NCI-H128 (cell line): ENCODE measurements around the gene SYNJ2.

ENCODE experiments used
- DNase-seq: peaks from one replicate; lab custom pipeline; 2025; ENCODE audit not compliant: unreplicated experiment; lab: John Stamatoyannopoulos, UW

SYNJ2 gene

DNA sequence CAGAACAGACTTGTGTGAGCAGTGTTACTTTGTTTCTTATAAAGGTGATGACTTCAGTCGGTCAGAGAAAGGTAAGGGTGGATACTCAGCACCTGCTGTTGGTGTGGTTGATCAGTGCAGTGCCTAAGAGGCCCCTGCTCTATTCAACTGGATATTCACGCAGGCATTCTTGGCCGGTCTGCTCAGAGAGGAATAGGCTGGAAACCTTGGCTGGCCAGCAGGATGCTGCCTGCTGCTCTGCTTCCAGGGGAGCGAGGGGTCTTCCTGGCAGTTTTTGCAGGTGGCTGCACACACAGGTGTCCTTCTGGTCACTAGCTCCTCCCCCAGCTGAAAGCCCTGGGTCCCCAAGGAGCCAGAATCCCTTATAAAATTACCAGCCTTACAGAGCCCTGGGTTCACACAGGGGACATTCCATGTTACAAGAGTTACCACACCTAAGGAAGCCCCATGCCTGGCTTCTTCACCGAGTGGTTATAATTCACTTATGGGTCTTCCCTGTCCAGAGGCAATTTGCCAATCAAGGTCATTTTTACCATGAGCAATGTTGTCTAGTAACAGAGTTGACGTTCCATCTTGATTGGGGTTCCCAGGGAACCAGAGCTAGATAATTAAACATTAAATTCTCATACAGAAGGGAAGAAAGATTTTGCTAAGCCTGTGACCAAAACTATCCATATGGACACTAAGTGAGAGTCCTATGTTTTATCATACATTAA lies 16.4 kb downstream of the SYNJ2 start:
- DNase-seq, result no peak

DNA sequence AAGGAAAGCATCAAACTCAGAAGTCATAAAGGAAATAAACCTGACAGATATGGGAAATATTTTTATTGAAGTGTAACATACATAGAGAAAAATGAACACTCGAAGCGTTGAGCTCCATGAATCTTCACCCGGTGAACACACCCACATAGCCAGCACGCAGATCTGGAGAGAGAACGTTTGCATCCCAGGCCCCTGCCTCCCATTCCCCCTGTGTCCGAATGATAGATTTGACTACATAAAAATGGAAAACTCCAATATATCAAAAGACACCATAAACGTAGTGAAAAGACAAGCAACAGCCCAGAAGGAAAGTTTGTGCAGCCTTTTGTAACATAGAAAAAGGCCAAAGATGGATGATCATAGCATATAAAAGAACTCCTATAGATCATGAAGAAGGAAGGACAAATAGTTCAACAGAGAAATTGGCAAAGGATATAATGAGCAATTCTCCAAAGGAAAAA lies 17.1 kb downstream of the SYNJ2 start:
- no peak for DNase-seq

DNA sequence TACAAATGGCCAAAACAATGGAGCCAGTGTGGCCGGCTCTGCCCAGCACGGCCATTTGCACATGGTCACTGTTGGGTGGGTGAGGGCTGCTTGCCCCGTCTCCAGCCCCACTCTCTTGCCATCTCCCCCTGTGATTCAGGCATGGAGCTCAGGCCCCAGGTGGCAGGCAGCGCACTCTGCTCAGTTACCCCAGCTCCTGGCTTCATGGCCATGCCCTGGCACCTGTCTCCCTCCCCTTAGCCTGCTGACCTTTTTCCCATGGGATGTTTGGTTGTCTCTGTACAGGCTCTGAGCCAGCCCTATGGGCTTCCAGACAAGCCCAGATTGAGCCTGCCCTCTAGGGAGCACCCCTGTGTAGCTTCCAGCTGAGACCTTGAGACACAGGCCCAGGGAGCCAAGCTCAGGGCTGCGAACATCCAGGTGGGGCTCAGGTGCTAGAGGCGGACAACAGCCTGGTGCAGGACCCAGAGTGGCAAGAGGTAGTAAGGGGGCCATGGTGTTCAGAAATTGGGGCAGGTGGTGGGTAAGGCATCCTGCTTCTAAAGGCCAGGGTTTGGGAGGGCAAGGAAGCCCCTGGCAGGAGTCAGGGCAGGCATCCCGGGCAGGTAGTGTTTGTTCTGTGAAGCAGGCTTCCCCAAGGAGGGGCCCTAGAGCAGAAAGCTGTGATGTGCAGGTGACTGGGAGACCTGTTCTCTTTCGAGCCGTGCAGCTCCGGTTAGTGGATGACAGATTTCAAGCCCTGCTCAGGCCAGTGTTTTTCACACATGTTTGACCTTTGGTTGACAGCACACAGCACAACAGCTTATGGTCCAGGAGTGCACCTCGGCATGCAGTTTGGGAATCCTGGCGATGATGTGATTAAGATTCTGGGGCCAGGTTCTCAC lies 17.7 kb downstream of the SYNJ2 start:
- DNase-seq, result no peak

DNA sequence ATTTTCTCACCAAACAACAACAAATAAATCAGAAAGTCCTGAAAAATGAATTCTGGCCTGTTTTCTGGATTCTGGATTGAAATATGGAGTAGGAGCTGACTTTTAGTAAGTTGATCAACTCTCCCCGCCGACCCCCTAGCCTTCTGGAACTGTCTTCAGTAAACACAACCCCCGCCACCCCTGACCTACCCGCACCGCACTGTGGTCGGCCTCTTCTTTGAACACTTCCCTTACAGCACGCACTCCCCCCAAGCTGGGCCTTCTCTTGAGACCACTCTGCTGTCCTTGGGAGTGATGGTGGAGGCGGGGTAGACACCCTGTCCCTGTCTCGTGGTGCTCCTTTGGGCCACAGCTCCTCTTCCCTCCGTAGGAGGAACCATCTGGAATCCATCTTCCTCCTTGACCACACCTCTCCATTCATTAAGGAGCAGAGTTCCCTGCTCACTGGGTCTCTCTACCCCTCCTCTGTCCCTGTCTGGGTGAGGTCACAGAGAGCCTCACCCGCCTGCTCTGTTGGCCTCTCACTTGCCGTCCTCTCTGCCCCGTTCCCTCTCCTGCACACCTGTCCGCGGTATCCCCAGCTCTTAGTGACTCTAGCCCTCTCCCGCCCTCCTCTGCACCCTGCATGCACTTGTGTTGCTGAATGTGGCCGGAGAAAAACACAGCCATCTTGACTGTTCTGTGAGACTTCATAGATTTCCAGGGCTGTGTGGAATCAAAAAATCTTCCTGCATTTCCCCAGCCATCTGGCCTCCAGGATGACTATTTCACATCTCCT lies 19.1 kb downstream of the SYNJ2 start:
- DNase-seq, result no peak

- no peak for DNase-seq
Measured at GRCh38 chr6:158002249-158002950, 20.7 kb downstream of the SYNJ2 start.

DNA sequence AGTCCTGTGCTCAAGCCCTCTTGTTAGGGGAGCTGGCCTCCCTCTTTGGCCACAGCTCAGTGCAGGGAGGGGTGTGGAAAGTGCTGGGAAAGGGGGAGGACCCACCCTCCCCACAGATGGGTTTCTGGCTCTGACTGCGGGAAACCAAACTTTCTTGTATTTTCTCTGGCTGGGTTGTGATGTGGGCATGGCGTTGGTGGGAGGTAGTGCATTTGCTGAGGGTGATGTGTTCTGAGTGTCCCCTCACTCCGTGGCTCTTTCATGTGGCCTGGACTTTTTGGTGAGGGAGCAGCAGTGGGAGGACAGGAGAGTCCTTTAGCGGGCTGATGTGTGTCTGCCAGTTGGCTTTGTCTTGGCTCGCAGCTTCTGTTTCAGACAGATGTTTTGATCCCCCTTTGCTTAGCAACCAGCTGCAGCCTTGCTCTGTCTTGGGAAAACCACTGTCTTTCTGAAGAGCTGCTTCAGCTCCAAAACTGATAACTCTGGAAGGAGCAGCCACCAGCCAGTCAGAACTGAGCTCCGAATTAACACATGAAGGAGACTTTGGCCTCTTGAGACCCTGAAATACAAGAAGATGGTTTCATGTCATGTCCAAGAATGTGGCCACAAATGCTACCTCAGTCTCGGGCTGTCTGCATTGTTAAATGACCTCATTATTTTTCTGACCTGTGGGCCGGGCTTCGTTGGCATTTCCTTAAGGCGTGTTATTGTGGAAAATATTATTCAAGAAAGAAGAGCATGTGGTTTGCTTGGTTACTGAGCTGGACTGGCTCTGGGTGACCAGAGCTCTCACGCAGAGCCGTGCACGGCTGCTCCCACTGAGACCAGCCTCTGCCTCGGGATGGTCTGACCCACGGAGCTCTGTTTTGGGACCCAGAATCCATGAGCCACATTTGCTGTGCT lies 21.5 kb downstream of the SYNJ2 start:
- DNase-seq, result no peak

- no peak for DNase-seq
Measured at GRCh38 chr6:158003910-158004700, 22.4 kb downstream of the SYNJ2 start.

DNA sequence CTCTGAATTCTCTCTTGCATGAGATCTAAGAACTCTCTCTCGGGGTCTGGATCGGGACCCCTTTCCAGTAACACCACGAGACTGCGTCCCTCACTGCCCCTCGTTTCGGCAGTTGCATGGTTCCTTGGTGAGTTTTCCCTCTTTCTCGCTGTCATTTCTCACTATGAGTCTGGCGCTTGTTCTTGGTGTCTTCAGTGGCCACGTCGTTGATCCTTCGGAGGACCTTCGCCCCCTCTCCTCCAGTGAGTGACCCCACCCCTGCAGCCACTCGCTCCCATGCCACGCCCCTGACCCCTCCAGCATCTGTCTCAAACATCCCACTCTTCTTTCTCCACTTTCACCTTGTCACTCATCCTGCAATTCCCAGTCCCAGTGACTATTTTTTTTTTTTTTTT lies 23.0 kb downstream of the SYNJ2 start:
- DNase-seq, result no peak

DNA sequence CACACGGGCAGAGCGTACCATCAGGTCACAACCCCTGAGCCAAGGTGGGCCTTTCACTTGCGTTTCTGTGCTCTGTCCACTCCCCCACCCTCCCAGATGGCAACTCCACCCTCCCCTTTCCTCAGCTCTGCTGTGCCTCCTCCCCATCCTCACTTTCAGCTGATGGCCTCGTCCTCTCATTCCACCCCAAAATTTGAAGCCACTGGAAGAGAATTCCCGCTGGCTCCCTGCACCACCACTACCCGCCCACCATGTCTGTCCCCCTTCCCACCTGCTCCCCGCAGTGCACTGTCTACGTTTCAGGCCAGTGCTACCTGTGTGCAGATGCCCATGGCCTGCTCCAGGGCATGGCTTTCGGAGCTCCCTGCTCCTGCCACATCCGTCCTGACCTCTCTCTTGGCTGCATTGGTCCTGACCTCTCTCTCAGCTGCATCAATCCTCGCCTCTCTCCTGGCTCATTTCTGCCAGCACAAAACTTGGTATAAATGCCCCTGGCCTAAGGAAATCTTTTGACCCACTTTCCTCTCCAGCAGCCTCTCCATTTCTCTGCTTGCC lies 24.0 kb downstream of the SYNJ2 start:
- no peak for DNase-seq

DNA sequence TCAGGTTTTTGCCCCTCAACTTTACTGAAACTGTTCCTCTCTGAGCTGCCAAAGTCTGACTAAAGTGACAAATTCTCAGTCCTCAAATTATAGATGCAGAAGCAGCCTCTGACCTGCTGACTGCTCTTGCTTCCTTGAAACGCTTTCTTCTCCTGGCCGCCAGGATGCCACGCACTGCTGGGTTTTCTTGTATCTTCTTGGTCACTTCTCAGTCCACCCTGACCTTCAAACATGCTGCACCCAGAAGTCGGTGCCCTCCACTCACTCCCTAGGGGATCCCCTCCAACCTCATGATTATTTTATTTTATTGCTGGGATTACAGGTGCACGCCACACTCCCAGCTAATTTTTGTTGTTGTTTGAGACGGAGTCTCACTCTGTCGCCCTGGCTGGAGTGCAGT lies 24.7 kb downstream of the SYNJ2 start:
- DNase-seq, result no peak

DNA sequence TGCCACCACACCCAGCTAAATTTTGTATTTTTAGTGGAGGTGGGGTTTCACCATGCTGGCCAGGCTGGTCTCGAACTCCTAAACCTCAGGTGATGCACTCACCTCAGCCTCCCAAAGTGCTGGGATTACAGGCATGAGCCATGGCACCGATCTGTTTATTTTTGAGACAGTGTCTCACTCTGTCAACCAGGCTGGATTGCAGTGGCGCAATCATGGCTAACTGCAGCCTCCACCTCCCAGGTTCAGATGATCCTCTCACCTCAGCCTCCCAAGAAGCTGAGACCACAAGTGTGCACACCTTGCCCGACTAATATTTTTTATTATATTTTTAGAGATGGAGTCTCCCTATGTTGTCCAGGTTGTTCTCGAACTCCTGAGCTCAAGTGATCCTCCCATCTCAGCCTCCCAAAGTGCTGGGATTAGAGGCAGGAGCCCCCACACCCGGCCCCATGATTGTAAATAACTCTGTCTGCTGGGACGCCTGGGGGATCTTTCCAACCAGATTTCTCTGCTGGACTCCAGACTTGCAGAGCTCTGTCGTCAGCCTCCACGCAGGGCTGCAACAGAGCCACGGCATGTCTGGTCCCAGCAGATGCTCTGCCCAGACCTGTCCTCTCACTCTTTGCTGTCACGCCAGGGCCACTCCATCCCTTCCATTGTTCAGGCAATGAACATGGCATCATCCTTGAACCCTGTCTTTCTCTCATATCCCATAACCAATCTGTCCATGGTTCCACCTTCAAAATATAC lies 25.3 kb downstream of the SYNJ2 start:
- DNase-seq, result no peak

GRCh38 chr6:158008864-158009113 lies 27.1 kb downstream of the SYNJ2 start:
- no peak for DNase-seq

GRCh38 chr6:158009114-158009891 lies 27.6 kb downstream of the SYNJ2 start:
- no peak for DNase-seq

GRCh38 chr6:158009935-158010585 lies 28.4 kb downstream of the SYNJ2 start:
- no peak for DNase-seq

DNA sequence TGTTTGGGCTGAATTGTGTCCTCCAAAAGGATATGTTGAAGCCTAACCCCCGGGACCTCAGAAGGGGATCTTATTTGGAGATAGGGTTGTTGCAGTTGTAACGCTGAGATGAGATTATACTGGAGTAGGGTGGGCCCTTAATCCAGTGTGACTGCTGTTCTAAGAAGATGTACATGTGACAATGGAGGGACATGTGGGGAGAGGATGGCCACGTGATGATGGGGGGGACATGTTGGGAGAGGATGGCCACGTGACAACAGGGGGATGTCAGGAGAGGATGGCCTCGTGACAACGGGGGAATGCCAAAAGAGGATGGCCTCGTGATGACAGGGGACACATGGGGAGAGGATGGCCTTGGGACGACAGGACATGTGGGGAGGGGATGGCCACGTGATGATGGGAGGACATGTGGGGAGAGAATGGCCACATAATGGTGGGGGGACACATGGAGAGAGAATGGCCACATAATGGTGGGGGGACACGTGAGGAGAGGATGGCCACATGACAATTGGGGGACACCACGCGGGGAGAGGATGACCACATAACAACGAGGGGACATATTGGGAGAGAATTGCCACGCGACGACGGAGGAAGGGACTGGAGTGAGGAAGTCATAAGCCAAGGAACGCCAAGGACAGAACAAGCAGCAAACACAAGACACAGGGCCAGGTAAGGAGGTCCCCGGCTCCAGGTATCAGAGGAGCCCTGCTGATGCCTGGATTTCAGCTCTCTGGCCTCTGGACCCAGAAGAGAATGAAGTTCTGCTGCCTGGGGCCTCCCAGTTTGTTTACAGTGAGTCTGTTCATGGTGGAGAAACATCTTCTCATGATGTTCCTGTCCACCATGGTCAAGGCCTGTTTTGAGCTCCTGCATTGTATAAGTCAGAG lies 29.2 kb downstream of the SYNJ2 start:
- DNase-seq, result no peak

GRCh38 chr6:158011478-158011920 lies 29.8 kb downstream of the SYNJ2 start:
- DNase-seq, result no peak
